ENCODE results near the gene EIF4EBP3. TPM values are rescaled to one million over a fixed set of nuclear protein-coding genes. Genes with fewer than 3 reads are reported as not detected.

The EIF4EBP3 gene
- total and polyA plus RNA-seq, 9 of the 15 experiments (the other 6 are each of a cell fraction or from before 2014, with no cell fraction given): 1.3 to 7.5 (median 3.8) TPM

DNA sequence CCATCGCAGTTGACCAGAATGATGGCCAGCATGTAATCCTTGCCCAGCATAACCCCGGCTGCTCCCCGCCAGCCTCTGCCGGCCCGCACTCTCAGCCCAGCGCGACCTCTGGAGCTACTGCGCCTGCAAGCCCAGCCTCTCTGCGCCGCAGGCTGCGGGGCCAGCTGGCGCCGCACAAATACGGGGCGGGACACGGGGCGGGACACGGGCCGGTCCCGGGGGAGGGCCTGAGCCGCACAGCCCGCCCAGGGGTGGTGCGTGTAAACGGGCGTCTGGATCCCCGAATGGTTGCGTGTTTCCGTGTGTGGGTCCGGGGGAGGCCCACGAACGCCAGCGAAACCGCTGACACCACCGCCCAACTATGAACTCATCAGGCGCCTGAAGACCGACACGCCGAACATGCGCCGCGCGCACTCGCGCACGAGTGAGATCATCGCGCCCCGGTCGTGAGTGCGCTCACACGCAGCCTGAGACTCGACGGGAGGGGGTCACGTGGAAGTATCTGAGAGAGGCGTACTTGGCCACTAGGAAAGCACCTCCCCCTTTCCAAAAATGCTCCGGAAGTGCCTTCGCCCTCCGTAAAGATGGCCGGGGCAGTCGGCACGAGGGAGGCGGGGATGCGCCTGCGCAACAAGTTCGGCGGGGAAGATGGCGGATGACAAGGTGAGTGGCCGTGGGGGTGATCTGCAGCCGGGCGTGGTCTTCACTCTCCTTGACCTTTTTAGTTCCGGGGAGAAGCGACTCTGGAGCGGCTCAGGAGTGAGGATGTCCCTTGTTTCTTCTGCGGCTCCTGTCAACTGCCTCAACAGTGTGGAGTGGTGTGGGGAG, 16.9 kb downstream of the EIF4EBP3 start, which contains the start of the genes APBB3 and SLC35A4 (continued):
- TF ChIP-seq ZNF780A (CRISPR knock-in tag; IDR thresholded peaks at IDR 0.05) (no peak), ZNF124 (CRISPR knock-in tag; IDR thresholded peaks at IDR 0.05) (no peak), ZFP36 (IDR thresholded peaks at IDR 0.05; ENCODE audit: low read depth, low read length, partially characterized antibody) (peak; percentile 2), THRAP3 (IDR thresholded peaks at IDR 0.05; ENCODE audit: borderline replicate concordance) (no peak), FIP1L1 (IDR thresholded peaks at IDR 0.05; ENCODE audit: low read depth, low read length, poor library complexity, severe bottlenecking) (no peak), STAT5B (CRISPR knock-in tag; IDR thresholded peaks at IDR 0.05) (no peak), ZNF449 (CRISPR knock-in tag; IDR thresholded peaks at IDR 0.05) (no peak), ZKSCAN1 (IDR thresholded peaks at IDR 0.05; ENCODE audit: low read depth, low read length) (0 out of 2 replicates have a peak, but pooled peaks have one; percentile 79), ZNF699 (CRISPR knock-in tag; IDR thresholded peaks at IDR 0.05; ENCODE audit: insufficient replicate concordance) (no peak), ZNF175 (CRISPR knock-in tag; IDR thresholded peaks at IDR 0.05; ENCODE audit: low read depth) (0 out of 2 replicates have a peak, but pooled peaks have one; percentile 46), ZNF75A (CRISPR knock-in tag; IDR thresholded peaks at IDR 0.05) (no peak), ZNF232 (CRISPR knock-in tag; IDR thresholded peaks at IDR 0.05) (0 out of 2 replicates have a peak, but pooled peaks have one; percentile 70), ZNF584 (CRISPR knock-in tag; IDR thresholded peaks at IDR 0.05; ENCODE audit: low read depth) (no peak; the same call in 1 of the 2 replicates), EP400 (IDR thresholded peaks at IDR 0.05) (peak; percentile 98)
- TF ChIP-seq, protein P1, sequence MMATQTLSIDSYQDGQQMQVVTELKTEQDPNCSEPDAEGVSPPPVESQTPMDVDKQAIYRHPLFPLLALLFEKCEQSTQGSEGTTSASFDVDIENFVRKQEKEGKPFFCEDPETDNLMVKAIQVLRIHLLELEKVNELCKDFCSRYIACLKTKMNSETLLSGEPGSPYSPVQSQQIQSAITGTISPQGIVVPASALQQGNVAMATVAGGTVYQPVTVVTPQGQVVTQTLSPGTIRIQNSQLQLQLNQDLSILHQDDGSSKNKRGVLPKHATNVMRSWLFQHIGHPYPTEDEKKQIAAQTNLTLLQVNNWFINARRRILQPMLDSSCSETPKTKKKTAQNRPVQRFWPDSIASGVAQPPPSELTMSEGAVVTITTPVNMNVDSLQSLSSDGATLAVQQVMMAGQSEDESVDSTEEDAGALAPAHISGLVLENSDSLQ (IDR thresholded peaks at IDR 0.05): peak; percentile 81
- TF ChIP-seq, protein P2, sequence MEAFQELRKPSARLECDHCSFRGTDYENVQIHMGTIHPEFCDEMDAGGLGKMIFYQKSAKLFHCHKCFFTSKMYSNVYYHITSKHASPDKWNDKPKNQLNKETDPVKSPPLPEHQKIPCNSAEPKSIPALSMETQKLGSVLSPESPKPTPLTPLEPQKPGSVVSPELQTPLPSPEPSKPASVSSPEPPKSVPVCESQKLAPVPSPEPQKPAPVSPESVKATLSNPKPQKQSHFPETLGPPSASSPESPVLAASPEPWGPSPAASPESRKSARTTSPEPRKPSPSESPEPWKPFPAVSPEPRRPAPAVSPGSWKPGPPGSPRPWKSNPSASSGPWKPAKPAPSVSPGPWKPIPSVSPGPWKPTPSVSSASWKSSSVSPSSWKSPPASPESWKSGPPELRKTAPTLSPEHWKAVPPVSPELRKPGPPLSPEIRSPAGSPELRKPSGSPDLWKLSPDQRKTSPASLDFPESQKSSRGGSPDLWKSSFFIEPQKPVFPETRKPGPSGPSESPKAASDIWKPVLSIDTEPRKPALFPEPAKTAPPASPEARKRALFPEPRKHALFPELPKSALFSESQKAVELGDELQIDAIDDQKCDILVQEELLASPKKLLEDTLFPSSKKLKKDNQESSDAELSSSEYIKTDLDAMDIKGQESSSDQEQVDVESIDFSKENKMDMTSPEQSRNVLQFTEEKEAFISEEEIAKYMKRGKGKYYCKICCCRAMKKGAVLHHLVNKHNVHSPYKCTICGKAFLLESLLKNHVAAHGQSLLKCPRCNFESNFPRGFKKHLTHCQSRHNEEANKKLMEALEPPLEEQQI (IDR thresholded peaks at IDR 0.05): no peak; the same call in 1 of the 2 replicates
- TF ChIP-seq, protein P3, sequence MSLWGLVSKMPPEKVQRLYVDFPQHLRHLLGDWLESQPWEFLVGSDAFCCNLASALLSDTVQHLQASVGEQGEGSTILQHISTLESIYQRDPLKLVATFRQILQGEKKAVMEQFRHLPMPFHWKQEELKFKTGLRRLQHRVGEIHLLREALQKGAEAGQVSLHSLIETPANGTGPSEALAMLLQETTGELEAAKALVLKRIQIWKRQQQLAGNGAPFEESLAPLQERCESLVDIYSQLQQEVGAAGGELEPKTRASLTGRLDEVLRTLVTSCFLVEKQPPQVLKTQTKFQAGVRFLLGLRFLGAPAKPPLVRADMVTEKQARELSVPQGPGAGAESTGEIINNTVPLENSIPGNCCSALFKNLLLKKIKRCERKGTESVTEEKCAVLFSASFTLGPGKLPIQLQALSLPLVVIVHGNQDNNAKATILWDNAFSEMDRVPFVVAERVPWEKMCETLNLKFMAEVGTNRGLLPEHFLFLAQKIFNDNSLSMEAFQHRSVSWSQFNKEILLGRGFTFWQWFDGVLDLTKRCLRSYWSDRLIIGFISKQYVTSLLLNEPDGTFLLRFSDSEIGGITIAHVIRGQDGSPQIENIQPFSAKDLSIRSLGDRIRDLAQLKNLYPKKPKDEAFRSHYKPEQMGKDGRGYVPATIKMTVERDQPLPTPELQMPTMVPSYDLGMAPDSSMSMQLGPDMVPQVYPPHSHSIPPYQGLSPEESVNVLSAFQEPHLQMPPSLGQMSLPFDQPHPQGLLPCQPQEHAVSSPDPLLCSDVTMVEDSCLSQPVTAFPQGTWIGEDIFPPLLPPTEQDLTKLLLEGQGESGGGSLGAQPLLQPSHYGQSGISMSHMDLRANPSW (CRISPR knock-in tag; IDR thresholded peaks at IDR 0.05): no peak
- TF ChIP-seq, protein P4, sequence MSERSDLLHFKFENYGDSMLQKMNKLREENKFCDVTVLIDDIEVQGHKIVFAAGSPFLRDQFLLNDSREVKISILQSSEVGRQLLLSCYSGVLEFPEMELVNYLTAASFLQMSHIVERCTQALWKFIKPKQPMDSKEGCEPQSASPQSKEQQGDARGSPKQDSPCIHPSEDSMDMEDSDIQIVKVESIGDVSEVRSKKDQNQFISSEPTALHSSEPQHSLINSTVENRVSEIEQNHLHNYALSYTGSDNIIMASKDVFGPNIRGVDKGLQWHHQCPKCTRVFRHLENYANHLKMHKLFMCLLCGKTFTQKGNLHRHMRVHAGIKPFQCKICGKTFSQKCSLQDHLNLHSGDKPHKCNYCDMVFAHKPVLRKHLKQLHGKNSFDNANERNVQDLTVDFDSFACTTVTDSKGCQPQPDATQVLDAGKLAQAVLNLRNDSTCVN (CRISPR knock-in tag; IDR thresholded peaks at IDR 0.05): no peak
